Measurements from ENCODE around the gene DOCK1.
"Not testable (repeated sequence)": the region's sequence is repeated elsewhere in the genome, so short reads cannot be mapped to it uniquely, and the experiment has no call there.

Gene DOCK1

DNA sequence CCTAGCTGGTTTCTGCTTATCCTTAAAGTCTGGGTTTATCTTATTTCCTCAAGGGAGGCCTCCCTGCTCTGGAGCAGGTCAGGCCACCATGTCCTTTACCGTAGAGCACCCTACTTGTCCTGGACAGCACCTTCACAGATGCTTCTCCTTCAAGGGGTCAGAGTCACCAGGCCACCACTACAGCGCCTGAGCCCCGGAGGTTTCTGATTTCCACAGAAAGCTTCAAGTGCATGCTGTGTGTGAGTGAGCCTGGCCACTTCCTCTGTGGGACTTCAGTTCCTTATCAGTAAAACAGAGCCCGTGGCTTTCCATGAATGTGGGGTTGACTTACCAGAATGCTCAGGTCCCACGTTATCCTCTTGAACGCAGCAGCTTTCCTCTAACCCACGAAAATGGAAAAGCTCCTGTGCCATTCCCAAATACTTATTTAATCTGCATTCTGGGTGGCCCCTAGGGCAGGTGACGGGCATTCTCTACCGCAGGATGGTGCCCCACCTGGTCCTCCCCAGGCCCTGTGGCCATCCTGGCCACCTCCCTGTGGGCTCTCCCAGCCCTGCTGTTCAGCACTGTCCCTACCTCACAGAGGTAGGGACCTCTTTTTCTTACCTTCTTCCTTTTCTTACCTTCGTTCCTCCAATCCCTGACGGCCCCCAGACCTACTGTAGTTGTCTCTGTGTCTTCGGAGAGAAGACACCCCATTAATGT is 1.4 kb upstream of the DOCK1 start:
- DNase-seq: no peak

GRCh38 chr10:126904516-126904817 is 761 bp upstream of the DOCK1 start:
- no peak for DNase-seq

DNA sequence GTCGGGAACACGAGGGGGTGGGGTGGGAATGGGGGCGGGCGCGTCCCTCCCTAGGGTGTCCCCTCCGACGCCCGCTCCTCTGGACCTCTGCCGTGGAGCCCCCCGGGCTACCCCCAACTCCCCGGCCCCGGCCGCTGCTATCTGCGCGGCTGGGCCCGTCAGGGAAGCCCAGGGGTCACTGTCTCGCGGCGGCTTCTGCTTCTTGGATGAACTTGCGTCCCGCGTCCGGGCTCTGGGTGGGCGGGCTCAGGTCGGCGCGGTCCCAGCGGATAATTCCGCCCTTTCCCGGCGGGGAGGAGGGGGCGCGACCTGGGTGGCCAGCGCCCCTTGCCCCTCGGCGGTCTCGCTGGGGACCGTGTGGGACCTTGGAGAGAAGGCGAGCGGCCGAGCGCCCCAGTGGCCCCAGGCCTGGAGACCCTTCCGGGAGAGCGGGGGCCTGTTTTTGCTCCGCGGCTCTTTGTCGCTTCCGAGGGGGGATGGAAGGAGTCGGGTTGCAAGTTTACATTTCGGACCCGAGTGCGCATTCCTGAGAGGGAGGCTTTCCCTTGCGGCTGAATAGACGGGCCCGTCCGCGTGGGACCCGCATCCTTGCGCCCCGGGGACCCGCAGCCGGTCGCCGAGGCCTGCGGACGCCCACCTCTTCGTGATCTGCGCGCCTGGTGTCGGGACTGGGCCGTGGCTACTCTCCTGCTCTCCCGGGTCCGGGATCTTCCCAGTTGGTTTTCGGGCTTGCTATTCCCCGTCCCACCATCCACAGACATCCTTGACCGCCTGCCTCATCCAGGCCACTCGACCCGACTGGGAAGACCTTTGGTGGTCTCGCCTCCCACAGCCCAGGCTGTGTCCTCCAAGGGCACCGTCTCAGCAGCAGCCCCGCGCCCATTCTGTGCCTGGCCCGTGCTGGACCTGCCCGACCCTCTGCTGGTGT is 812 bp downstream of the DOCK1 start:
- peak; percentile 81 for DNase-seq

DNA sequence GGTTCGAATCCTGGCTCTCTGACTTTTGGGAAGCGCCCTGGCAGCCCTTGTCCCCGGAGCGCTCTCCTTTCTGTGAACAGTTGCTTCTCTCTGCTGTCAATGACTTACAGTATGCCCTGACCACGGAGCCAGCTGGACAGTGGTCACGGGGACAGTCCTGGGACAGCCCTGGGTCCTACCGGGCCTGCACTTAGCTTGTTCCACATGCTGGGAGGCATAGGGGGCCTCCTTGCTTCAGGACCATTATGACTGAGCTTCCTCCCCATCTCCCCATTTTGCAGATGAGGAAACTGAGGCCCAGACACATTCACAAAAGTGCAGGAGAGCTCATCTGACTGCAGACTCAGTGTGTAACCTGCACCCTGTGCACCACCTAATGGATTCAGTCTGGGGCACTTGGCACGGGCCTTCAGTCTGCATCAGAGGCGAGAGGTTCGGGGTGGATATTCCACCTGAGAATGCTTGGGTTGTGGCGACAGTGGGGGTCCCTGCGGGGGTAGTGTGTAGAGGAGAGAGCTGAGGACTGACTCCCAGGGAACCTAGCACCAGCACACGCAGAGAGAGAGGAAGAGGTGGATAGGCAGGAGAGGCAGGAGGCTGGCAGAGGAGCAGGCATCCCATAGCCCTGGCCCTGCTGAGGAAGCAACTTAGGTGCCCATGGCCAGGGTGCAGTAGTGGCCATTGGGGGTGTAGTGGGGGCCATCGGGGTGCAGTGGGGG is 1.6 kb downstream of the DOCK1 start:
- DNase-seq: peak; percentile 26

- DNase-seq: no peak
These were observed 2.3 kb downstream of the DOCK1 start for GRCh38 chr10:126907423-126907970.

- DNase-seq: no peak
These were observed 3.0 kb downstream of the DOCK1 start for GRCh38 chr10:126908225-126908624.

GRCh38 chr10:126908729-126909128 is 3.5 kb downstream of the DOCK1 start:
- no peak for DNase-seq

- no peak for DNase-seq
These were observed 3.9 kb downstream of the DOCK1 start for GRCh38 chr10:126909147-126909546.

DNA sequence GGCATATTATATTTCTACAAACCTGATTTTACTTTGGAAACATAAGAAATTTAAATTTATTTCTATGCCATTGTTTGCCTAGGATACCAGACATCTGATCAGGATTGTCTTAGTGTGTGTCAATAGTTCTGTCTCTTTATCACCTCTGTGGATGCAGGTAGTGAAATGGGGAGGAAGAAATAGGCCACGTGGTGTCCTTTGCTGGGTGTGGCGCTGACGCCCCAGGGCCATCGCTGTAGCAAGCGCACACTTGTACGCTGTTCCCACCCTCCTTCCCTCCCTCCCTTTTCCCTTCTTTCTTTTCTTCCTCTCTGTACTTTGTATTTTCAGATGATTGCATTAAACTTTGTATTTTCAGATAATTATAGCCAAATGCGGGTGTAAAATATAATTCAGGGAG is 5.0 kb downstream of the DOCK1 start:
- no peak for DNase-seq

DNA sequence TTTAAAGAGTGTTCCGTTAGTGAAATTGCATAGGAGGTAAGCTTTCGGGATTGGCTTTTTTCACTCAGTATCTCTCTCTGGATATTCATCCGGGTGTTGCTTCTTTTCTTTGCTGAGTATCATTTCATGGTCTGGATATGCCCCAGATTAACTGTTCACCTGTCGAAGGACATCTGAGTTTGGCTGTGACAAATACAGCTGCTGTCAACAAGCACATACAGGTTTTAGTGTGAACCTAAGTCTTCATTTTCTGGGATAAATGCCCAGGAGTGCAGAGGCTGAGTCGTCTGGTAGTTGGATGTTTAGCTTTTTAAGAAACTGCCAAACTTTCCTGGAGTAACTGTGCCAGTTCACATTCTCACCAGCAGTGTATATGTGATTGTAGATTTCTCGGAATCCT is 5.6 kb downstream of the DOCK1 start:
- DNase-seq: no peak

DNA sequence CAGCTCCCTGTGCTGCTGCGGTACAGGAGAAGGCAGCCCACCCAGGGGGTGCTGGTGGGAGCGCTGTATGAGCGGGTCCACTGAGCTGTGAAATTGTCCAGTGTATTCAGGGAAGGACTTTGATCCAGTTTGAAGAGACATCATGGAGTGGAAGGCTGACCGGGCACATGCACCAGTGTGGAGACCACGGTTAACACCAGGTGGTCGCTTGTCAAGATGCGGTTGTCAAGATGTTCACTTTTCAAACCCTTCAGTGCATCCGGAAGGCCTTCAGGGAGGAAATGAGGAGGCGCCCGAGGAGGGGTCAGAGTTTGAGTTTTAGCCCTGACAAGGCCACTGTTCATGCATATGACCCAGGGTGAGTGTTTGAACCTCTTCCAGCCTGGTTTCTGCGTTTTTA is 6.1 kb downstream of the DOCK1 start:
- peak; percentile 82 for DNase-seq

GRCh38 chr10:126913316-126913715 is 8.1 kb downstream of the DOCK1 start:
- no peak for DNase-seq

- DNase-seq: no peak
These were observed 9.3 kb downstream of the DOCK1 start for GRCh38 chr10:126914561-126914960.

DNA sequence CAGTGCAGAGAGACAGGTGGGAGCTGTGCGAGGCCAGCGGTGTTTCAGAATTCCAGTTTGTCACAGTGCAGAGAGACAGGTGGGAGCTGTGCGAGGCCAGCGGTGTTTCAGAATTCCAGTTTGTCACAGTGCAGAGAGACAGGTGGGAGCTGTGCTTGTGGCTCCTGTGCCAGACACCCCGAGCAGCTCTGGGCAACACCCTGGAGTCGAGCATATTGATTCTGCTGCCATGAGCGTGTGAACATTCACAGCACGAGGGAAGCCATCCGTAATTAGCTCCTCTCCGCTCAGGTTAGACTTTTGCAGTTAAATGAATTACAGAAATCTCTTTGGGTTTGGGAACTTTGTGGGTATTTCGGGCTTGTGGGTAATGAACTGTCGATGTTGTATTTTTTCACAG is 11.7 kb downstream of the DOCK1 start:
- DNase-seq: not testable (repeated sequence)

DNA sequence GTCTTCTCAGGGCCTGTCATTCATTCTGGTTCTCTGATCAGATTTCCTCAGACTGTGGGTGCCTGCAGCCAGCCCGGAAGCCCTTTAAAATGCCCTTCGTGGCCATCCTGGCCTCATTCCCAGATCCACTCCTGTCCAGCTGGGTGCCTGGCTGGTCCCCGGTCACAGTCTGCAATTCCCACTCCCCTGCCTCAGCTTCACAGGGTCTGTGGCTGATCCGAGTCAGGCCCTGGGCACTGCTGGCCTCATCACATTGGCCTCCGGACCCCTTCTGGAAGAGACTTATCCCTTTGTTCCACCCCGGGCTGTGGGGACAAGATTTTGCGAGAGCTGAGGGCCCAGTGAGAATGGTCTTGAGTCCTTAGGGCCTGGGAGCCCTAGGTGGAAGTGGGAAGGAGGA is 12.1 kb downstream of the DOCK1 start:
- no peak for DNase-seq

GRCh38 chr10:126917975-126918908 is 13.0 kb downstream of the DOCK1 start:
- DNase-seq: peak; percentile 43

DNA sequence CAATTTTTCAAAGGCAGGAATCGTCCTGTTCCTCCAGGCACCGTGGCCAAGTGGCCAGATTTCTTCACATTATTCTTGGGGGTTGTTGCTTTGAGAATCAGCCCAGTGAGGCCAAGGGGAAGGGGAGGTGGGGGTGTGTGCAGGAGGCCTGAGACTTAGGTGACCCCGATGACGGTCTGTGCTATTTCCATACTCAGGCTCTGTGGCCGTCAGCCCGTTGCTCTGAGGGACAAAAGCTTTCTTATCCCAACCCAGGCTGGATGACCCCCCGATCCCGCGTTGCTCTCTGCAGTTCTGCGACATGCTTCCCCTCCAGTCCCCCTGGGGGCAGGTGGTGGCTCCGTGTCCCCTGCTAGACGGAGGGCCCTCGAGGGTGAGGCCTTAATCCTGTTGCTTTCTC is 14.2 kb downstream of the DOCK1 start:
- no peak for DNase-seq

GRCh38 chr10:126921162-126921561 is 15.9 kb downstream of the DOCK1 start:
- no peak for DNase-seq

DNA sequence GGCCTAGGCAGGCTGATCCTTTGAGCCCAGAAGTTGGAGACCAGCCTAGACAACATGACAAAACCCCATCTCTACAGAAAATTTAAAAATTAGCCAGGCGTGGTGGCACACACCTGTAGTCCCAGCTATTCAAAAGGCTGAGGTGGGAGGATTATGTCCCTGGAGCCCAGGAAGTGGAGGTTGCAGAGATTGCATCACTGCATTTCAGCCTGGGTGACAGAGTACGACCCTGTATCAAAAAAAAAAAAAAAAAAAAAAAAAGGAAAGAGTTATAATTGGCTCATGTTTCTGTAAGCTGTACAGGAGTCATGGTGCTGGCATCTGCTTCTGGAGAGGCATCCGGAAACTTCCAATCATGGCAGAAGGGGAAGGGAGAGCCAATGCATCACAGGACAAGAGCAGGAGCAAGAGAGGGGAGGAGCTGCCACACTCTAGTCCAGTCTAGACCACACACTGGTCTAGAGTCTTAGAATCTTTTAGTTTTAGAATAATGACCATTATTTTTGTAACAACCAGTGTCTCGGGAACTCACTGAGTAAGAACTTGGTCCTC is 16.8 kb downstream of the DOCK1 start:
- no peak for DNase-seq

DNA sequence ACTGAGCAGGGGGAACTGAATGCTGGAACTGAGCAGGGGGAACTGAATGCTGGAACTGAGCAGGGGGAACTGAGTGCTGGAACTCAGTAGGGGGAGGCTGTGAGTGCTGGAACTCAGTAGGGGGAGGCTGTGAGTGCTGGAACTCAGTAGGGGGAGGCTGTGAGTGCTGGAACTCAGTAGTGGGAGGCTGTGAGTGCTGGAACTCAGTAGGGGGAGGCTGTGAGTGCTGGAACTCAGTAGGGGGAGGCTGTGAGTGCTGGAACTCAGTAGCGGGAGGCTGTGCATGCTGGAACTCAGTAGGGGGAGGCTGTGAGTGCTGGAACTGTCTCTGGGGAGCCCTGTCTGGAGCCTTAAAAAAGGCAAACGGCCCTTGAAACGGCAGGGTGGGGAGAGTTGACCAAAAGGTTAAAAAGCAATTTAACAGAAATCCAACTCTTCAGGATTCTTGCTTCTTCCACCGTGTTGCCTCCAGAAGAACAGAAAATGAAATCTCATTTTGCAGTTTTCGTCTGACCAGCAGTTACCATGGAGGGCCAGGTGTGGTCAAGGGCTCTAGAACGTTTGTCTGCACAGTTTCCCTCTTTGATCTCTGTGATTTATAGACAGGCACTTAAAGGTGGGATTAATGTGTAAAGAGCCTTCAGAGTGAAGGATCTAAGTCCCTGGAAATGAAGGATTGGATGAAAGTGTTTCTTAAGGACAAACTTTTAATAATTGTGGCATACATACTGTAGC is 19.1 kb downstream of the DOCK1 start:
- no peak for DNase-seq

DNA sequence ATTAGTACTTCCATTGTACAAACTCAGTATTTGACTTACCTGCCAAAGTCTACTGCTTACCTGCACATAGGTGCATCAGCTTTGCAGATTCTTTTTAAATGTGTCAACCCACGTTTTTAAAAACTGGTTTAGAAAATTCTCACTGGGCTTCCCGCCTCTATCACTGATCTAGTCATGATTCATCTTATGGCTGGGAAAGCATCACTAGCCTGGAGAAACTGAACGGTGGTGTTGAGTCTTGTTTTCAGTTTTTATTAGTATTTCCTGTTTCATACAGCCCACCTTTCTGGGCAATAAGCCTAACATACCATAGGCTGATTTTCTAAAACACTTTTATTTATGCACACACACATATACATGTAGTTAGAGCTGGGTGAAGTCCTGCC is 19.7 kb downstream of the DOCK1 start:
- no peak for DNase-seq

Measured in eye (tissue), 1 donor.